GM21367 (cell line): ENCODE data around the gene EEFSEC.

Source experiments
- ATAC-seq: cut with Tn5 transposase; IDR thresholded peaks from one replicate; pipeline ENCODE4 v1.9.1; 2021; ENCODE audit not compliant: unreplicated experiment

The EEFSEC gene

DNA sequence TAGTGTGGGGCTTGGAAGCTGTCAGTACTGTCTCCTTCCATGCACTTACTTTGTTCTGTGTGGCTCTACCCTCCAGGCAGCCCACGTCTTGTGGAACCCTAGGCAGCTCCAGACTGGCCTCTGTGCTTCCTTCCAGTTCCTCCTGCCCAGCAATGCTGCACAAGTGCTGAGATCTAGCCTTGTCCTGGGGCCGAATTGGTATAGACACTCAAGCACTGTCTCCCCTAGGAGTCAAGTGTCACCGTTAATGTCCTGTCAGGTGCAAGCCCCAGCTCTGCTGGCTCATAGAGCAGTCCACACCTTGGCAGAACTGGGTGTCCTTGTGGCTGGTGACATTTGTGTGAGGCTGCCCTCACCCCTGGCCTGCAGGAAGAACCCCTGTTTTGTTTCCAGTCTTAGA, 130.1 kb downstream of the EEFSEC start:
- ATAC-seq, result no peak

DNA sequence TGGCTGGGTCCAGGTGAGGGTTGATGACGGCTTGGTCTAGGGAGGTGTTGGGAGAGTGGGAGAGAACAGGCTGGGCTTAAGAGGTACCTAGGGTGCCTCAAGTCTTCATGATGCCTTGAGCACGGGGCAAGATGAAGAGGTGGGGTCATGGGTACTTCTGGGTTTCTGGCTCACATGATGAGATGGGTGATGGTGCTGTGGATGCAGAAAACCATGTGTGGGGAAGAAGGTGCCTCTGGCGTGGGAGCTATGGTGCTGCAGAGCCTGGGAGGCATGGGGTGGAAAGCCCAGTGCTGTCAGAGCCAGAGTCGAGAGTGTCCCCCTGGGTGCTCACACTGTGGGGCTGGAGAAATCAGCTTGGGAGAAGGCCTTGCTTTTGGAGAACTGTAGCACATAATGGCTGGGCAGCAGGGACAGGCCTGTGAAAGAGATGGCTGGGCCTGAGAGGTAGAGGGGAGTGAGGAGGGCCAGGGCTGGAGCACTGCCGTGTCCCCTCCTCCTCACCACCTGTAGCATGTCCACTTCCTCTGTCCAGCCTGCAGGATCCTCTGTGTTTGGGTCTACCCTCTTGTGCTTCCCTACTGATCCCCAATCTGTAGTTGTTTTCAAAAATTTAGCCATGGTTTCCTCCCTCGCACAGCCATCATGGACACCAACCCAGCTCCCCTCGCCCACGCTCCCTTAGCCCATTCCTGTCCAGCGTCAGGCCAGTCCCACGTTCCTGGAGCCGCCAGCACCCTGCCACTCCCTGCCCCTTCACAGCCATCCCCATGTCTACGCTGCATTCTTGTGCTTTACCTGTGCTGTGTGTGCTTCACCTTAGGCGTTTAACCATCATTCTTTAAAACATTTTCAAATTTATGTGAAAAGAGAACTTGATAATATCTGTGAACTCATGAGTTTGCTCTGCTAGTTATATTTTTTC, 132.0 kb downstream of the EEFSEC start:
- ATAC-seq, result no peak

DNA sequence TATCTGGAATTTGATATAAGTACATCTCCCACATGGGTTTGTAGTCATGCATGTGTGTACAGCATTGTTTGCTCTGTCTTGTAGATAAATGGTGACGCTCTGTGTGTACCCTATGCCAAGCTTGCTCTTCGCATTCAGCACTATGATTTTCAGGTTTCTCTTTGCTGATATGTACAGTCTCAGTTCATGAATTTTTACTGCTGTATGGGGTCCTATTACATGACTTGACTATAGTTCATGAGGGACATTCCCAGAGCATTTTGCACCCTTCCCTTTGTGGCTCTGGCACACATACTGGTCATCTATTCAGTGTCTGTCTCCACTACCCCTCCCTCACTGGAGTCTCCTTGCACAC, 132.7 kb downstream of the EEFSEC start:
- no peak for ATAC-seq

- ATAC-seq, result no peak
These were observed 133.4 kb downstream of the EEFSEC start for GRCh38 chr3:128286691-128287090.

- ATAC-seq, result no peak
These were observed 133.9 kb downstream of the EEFSEC start for GRCh38 chr3:128287216-128287615.

DNA sequence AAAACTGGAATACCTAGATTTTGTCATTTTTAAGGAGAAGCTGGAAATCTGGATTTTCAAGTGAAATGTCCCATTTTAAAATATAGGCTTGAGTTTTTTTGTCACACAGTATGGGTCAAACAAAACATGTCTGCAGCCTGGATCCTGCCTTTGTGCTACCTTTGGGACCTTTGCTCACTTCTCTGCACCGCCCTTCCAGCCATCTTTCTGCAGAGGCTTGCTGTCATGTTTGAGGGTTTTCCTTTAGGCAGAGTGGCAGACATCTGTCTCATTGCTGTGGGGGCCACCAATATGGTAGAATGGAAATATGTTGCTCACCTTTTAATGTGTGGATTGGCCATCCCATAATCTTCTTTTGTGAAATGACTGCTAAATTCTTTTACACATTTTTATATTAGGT, 136.3 kb downstream of the EEFSEC start:
- no peak for ATAC-seq

DNA sequence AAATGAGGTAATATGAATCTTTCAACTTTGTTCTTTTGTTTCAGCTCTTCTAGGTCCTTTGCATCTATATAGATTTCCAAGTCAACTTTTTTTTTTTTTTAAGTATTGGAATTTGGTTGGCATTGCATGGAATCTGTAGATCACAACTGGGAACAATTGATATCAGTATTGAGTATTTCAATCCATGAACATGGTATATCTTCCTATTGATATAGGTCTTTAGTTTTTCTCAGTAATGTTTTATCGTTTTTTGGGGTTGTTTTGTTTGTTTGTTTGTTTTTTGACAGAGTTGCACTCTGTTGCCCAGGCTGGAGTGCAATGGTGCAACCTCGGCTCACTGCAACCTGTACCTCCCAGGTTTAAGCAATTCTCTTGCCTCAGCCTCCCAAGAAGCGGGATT, 137.2 kb downstream of the EEFSEC start:
- no peak for ATAC-seq

DNA sequence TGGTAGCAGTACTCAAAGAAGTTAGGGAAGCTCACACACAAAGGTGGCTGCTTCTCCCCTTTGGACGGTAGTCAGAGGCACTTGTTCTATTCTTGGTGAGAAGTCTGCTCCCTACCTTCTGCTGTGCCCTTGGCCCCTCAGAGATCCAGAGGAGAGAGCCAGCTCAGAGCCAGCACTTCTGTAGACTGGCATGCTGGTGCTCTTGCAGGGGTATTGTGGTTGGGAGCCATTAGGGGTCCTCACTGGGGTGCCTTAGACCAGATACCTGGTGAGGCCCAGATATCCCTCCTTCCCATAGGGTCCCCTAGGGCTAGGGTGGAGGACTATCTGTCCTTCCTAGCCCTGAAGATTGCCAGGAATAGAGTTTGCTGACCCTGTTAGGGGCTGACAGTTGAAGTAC, 140.6 kb downstream of the EEFSEC start:
- ATAC-seq, result no peak

DNA sequence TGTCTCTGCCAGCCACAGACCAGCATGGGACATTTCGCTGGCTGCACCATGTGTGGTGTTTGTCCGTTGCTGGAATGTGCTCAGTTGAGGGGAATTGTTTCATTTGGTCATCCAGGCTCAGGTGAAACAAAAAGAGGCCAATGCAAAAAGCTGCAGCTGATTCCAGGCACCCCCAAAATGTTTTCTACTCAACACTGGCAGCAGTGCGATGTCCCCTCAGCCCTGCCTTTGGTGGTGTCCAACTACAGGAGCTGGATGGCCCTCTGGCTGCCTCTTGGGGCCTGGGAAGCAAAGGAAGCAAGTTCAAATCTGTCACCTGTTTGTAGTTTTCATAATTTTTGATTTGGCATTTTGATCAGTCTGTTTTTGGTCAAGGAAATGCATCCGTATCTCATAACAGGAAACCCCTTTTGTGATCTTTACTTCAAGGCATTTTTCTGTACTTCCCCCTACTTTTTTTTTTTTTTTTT, 141.8 kb downstream of the EEFSEC start:
- no peak for ATAC-seq

GRCh38 chr3:128296469-128297251, 143.4 kb downstream of the EEFSEC start:
- ATAC-seq, result no peak

DNA sequence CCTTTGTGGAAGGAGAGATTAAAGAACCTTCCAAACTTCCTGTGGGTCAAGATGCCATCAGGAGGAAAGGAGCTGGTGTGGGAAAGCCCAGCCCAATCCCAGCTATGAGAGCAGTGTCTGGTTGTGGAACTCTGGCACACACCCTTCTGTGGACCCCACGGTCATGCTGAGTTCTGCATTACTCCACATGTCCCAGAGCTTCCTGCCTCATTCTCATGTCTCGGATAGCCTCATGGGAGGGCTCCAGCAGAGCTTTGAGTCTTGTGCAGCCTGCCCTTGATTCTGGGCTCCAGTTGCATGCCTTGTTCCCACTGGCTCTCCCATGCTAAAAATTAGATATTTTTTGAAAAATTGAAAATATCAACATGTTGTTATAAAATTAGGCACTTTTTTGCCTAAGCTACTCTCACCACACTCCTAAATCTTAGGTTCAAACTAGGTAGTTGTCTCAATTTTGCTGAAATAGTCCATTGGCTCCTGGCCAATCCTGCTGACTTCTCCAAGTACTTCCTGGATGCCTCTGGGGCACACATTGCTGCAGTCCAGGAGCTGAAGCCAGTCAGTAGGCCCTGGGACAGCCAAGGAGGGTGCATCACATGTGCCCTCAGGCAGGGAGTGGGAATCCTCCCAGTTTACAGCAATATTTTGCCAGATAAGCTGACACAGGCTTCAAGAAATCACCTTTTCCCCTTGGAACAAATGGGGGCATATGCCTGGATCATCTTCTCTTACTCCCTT, 144.3 kb downstream of the EEFSEC start:
- ATAC-seq, result no peak

- ATAC-seq, result no peak
These were observed 148.1 kb downstream of the EEFSEC start for GRCh38 chr3:128301186-128302023.

DNA sequence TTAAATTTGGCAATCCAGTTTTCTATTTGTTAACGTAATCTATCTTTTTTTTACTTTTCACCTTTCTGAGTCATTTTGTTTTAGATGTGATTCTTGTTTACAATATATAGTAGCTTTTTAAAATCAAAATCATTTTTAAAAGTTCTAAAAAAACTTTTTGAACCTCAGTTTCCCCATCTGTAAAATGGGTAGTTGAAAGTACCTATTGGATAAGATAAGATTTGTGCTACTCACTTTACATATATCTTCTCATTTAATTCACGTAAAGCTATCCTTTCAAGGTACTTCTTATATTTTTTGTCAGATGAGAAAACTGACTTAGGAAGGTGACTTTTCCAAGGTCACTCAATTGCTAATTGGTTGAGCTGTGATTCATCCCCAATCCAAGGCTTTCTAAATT, 153.2 kb downstream of the EEFSEC start:
- ATAC-seq, result no peak

DNA sequence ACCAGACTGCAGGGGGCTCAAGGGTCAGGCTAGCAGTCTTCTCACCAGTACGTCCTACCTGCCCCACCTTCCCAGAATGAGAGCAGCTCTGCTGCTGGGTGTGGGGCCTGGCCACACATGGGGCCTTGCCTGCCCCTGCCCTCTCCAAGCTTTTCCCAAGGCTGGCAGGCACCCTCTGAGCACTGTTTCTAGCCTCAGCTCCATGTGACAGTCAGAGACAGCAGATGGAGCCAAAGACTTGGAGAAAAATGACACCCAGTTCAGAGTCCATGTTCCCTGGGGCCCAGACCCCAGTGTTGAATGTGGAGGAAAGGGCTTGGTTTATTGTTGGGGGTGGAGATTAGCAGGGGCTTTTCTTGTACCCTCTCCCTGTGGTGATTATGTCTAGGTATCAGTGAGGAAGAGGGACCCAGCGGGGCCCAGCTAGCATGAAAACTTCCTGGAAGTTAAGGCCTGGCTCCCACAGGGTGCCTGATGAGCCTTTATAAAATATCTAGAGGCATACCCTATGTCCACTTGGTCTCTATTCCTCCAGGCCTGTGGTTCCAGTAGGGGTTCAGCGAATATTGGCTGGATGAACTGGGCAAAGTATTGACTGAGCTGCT, 153.8 kb downstream of the EEFSEC start:
- ATAC-seq, result no peak

- ATAC-seq, result no peak
These were observed 154.6 kb downstream of the EEFSEC start for GRCh38 chr3:128307781-128308469.

- no peak for ATAC-seq
These were observed 155.7 kb downstream of the EEFSEC start for GRCh38 chr3:128309026-128309425.

GRCh38 chr3:128310286-128311058, 157.2 kb downstream of the EEFSEC start:
- no peak for ATAC-seq

GRCh38 chr3:128311441-128311844, 158.2 kb downstream of the EEFSEC start:
- ATAC-seq, result no peak

- no peak for ATAC-seq
These were observed 159.0 kb downstream of the EEFSEC start for GRCh38 chr3:128312271-128312670.
